WTC11 (cell line): Measurements from ENCODE around the gene PTGIS. TPM values are rescaled to one million over a fixed set of nuclear protein-coding genes. Genes with fewer than 3 reads are reported as not detected.
"Not testable (repeated sequence)": the region's sequence is repeated elsewhere in the genome, so short reads cannot be mapped to it uniquely, and the experiment has no call there.

Experiments
- ATAC-seq: fragments of 200-7000 bp; cut with Tn5 transposase; 2 replicates; pipeline ENCODE4 v1.10.0; 2021; ENCODE audit warnings: mild to moderate bottlenecking, moderate library complexity
- CTCF ChIA-PET: fragments of 300-600 bp; sonication (Branson Sonifier 250); formaldehyde crosslinking; loops from one replicate; lab custom pipeline; 2021; ENCODE audit warnings: antibody characterized with exemption; lab: Charles Lee
- POLR2A ChIA-PET: fragments of 350-600 bp; sonication (Branson Sonifier 250); formaldehyde crosslinking; loops from one replicate; lab custom pipeline; 2021; ENCODE audit warnings: antibody characterized with exemption; lab: Charles Lee
- DNase-seq: peaks from one replicate; pipeline ENCODE4 v3.0.0; 2021; ENCODE audit warnings: low spot score
- H3K27ac Mint-ChIP-seq: 2 replicates; pipeline ENCODE4 v1.8.0; 2021; ENCODE audit warnings: mixed read lengths
- H3K27me3 Mint-ChIP-seq: 2 replicates; pipeline ENCODE4 v1.8.0; 2021; ENCODE audit warnings: low read depth, mild to moderate bottlenecking, moderate library complexity, mixed read lengths
- H3K36me3 Mint-ChIP-seq: 2 replicates; pipeline ENCODE4 v1.8.0; 2021; ENCODE audit warnings: mixed read lengths
- H3K4me1 Mint-ChIP-seq: 2 replicates; pipeline ENCODE4 v1.8.0; 2022; ENCODE audit warnings: mixed read lengths
- H3K4me3 Mint-ChIP-seq: 2 replicates; pipeline ENCODE4 v1.8.0; 2021; ENCODE audit warnings: mild to moderate bottlenecking, moderate library complexity, mixed read lengths
- H3K9me3 Mint-ChIP-seq: 2 replicates; pipeline ENCODE4 v1.8.0; 2021; ENCODE audit warnings: mixed read lengths
- ELF4 ChIP-seq: sonication (generic); formaldehyde crosslinking; IDR thresholded peaks from 2 replicates; pipeline ENCODE4 v1.8.1; 2022; ENCODE audit warnings: low read depth, mild to moderate bottlenecking, moderate library complexity, missing genetic modification reagents
- ESRRA ChIP-seq: sonication (generic); formaldehyde crosslinking; IDR thresholded peaks from 2 replicates; pipeline ENCODE4 v1.8.1; 2022; ENCODE audit warnings: mild to moderate bottlenecking, missing genetic modification reagents, borderline replicate concordance
- ETV6 ChIP-seq: sonication (generic); formaldehyde crosslinking; IDR thresholded peaks from 2 replicates; pipeline ENCODE4 v1.8.1; 2022; ENCODE audit warnings: mild to moderate bottlenecking, missing genetic modification reagents
- FOXP1 ChIP-seq: sonication (generic); formaldehyde crosslinking; IDR thresholded peaks from 2 replicates; pipeline ENCODE4 v1.8.0; 2022; ENCODE audit warnings: missing genetic modification reagents, mild to moderate bottlenecking, moderate library complexity, borderline replicate concordance
- GABPB1 ChIP-seq: sonication (generic); formaldehyde crosslinking; IDR thresholded peaks from 2 replicates; pipeline ENCODE4 v1.8.1; 2023; ENCODE audit warnings: mild to moderate bottlenecking, missing genetic modification reagents
- NFE2L1 ChIP-seq: sonication (generic); formaldehyde crosslinking; IDR thresholded peaks from 2 replicates; pipeline ENCODE4 v1.8.1; 2023; ENCODE audit warnings: missing genetic modification reagents
- NR2C2 ChIP-seq: sonication (generic); formaldehyde crosslinking; IDR thresholded peaks from 2 replicates; pipeline ENCODE4 v1.8.0; 2022; ENCODE audit warnings: mild to moderate bottlenecking, missing genetic modification reagents
- RELA ChIP-seq: sonication (generic); formaldehyde crosslinking; IDR thresholded peaks from 2 replicates; pipeline ENCODE4 v1.8.1; 2022; ENCODE audit warnings: missing genetic modification reagents, mild to moderate bottlenecking, borderline replicate concordance
- RORB ChIP-seq: fragments of 250-450 bp; sonication (Bioruptor Pico); IDR thresholded peaks from 2 replicates; pipeline ENCODE4 v1.9.0; 2021; ENCODE audit warnings: mild to moderate bottlenecking
- SMAD4 ChIP-seq: sonication (generic); formaldehyde crosslinking; IDR thresholded peaks from 2 replicates; pipeline ENCODE4 v1.8.0; 2022; ENCODE audit warnings: mild to moderate bottlenecking, missing genetic modification reagents
- SOX15 ChIP-seq: fragments of 250-450 bp; sonication (Bioruptor Pico); IDR thresholded peaks from 2 replicates; pipeline ENCODE4 v1.9.0; 2021; ENCODE audit warnings: mild to moderate bottlenecking
- TEAD4 ChIP-seq: sonication (generic); formaldehyde crosslinking; IDR thresholded peaks from 2 replicates; pipeline ENCODE4 v1.8.0; 2022; ENCODE audit warnings: mild to moderate bottlenecking, missing genetic modification reagents
- ZNF317 ChIP-seq: sonication (generic); formaldehyde crosslinking; IDR thresholded peaks from 2 replicates; pipeline ENCODE4 v1.8.1; 2023; ENCODE audit warnings: low read depth, mild to moderate bottlenecking, moderate library complexity, missing genetic modification reagents, borderline replicate concordance
- total RNA-seq: library from RNA; stranded (reverse); gene quantifications from 3 replicates; pipeline ENCODE4 v1.2.3, GENCODE V29; 2021
- TF ChIP-seq, protein P1 (sequence below): sonication (generic); formaldehyde crosslinking; IDR thresholded peaks from 2 replicates; pipeline ENCODE4 v1.8.1; 2023; ENCODE audit warnings: mild to moderate bottlenecking, moderate library complexity, missing genetic modification reagents
- TF ChIP-seq, protein P2 (sequence below): sonication (generic); formaldehyde crosslinking; IDR thresholded peaks from 2 replicates; pipeline ENCODE4 v1.8.1; 2023; ENCODE audit warnings: mild to moderate bottlenecking, missing genetic modification reagents, moderate library complexity
- TF ChIP-seq, protein P3 (sequence below): sonication (generic); formaldehyde crosslinking; IDR thresholded peaks from 2 replicates; pipeline ENCODE4 v1.8.1; 2023; ENCODE audit warnings: mild to moderate bottlenecking, missing genetic modification reagents

PTGIS gene
- total RNA-seq, 1 experiment from 2014 or later = 24.3 TPM

DNA sequence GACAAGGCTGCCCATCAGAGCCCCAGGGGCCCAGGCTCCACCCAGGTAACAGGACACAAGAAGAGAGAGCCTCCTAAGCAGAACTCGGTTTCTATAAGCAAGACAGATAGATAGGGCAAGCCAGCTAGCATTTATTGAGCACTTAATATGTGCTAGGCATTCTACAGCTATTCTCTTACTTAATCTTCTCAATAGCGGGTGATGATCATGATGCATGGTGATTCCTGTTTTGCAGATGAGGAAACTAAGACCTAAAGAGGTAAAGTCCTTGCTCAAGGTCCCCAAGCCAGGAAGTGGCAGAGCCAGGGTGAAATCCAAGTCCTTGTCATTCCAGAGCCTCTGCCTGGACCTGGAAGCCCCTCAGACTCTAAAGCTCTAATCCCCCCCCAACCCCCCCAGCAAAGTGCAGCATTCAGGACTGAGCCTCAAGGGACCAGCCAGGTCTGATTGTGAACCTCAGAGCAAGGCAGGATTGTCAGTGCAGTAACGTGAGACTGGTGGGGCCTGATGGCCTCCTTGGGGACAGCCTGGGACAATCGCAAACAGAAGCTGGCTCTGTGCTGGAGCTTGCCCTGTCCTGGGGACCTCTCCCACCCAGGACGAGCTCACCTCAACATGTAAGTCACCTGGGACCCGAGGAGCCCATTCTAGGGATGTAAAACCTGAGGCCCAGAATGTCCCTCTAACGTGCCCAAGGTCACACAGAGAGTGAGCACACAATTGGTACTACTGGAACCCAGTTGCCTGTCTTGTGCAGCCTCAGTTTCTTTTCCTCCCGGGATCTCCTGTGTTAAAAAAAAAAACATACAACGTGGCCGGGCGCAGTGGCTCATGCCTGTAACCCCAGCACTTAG lies 48.4 kb upstream of the PTGIS start:
- ATAC-seq = no peak
- Mint-ChIP-seq H3K4me3 (no peak overlapping the region), H3K4me1 (no peaks in the 10 kb centered on the region), H3K27me3 (0 out of 2 replicates have a peak, but pooled peaks cover 2% of the 10 kb centered on the region), H3K36me3 (no peaks in the 10 kb centered on the region), H3K9me3 (peaks cover 2% of the 10 kb centered on the region; the same call in 1 of the 2 replicates), H3K27ac (no peak overlapping the region)
- ChIA-PET CTCF (interaction anchor here (3.1 kb wide), 1 partner anchor 75 kb away, joined by 12 read pairs; no protein-coding TSS in a partner anchor), POLR2A (no interaction called here)
- no peak for DNase-seq
- TF ChIP-seq RORB = no peak
- TF ChIP-seq TEAD4 (CRISPR knock-in tag) = no peak
- TF ChIP-seq, protein P1, sequence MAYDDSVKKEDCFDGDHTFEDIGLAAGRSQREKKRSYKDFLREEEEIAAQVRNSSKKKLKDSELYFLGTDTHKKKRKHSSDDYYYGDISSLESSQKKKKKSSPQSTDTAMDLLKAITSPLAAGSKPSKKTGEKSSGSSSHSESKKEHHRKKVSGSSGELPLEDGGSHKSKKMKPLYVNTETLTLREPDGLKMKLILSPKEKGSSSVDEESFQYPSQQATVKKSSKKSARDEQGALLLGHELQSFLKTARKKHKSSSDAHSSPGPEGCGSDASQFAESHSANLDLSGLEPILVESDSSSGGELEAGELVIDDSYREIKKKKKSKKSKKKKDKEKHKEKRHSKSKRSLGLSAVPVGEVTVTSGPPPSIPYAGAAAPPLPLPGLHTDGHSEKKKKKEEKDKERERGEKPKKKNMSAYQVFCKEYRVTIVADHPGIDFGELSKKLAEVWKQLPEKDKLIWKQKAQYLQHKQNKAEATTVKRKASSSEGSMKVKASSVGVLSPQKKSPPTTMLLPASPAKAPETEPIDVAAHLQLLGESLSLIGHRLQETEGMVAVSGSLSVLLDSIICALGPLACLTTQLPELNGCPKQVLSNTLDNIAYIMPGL = no peak
- TF ChIP-seq, protein P2, sequence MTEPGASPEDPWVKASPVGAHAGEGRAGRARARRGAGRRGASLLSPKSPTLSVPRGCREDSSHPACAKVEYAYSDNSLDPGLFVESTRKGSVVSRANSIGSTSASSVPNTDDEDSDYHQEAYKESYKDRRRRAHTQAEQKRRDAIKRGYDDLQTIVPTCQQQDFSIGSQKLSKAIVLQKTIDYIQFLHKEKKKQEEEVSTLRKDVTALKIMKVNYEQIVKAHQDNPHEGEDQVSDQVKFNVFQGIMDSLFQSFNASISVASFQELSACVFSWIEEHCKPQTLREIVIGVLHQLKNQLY (CRISPR knock-in tag) = no peak
- TF ChIP-seq ELF4 (CRISPR knock-in tag) = no peak
- TF ChIP-seq ZNF317 (CRISPR knock-in tag) = no peak
- no peak for TF ChIP-seq SMAD4
- TF ChIP-seq ESRRA (CRISPR knock-in tag) = no peak

DNA sequence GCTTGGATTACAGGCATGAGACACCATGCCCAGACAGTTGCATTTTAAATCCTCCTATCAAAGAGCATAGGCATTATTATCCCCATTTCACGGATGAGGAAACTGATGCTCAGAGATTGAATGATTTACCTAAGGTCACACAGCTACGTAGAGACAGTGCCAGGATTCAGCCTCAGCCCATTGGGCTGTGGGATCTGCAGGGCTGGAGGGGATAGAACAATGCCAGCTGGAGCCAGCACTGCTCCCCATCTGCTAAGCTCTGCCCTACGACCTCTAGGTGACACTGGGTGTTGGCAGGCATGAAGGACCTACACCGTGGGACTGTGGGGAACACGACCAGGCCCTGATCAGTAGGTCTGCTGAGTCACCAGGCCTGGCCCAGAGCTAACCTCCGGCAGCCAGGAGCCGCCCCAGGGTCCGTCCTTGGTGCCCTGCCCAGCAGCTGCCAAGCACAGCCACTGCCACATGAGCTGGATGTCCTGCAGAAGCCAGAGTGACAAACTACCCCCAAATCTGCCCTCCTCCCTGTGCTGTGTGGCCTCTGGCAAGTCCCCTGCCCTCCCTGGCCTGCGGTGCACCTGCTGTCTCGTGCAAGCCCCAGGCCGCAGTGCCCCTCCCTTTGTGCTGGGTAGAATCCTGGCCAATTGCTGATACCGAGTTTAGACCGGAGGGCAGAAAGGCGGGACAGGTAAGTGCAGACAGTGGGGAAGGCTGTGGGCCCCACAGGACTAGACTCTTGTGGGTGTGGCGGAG lies 47.6 kb upstream of the PTGIS start:
- H3K4me3 Mint-ChIP-seq = no peak overlapping the region
- H3K36me3 Mint-ChIP-seq = no peaks in the 10 kb centered on the region
- H3K4me1 Mint-ChIP-seq = peaks cover 4% of the 10 kb centered on the region; the same call in 1 of the 2 replicates
- no peaks in the 10 kb centered on the region for H3K27me3 Mint-ChIP-seq
- DNase-seq (no peak), ATAC-seq (no peak)
- H3K9me3 Mint-ChIP-seq = no peaks in the 10 kb centered on the region
- 0 out of 2 replicates have a peak, but pooled peaks have one; percentile 15 for TF ChIP-seq GABPB1 (CRISPR knock-in tag)
- TF ChIP-seq, protein P3, sequence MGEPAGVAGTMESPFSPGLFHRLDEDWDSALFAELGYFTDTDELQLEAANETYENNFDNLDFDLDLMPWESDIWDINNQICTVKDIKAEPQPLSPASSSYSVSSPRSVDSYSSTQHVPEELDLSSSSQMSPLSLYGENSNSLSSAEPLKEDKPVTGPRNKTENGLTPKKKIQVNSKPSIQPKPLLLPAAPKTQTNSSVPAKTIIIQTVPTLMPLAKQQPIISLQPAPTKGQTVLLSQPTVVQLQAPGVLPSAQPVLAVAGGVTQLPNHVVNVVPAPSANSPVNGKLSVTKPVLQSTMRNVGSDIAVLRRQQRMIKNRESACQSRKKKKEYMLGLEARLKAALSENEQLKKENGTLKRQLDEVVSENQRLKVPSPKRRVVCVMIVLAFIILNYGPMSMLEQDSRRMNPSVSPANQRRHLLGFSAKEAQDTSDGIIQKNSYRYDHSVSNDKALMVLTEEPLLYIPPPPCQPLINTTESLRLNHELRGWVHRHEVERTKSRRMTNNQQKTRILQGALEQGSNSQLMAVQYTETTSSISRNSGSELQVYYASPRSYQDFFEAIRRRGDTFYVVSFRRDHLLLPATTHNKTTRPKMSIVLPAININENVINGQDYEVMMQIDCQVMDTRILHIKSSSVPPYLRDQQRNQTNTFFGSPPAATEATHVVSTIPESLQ (CRISPR knock-in tag) = no peak
- H3K27ac Mint-ChIP-seq = no peak overlapping the region
- CTCF ChIA-PET = interaction anchor here (1.3 to 3.1 kb wide), 3 partner anchors 74 to 272 kb away, joined by 3 to 12 read pairs (median 7); no protein-coding TSS in a partner anchor
- POLR2A ChIA-PET = no interaction called here

DNA sequence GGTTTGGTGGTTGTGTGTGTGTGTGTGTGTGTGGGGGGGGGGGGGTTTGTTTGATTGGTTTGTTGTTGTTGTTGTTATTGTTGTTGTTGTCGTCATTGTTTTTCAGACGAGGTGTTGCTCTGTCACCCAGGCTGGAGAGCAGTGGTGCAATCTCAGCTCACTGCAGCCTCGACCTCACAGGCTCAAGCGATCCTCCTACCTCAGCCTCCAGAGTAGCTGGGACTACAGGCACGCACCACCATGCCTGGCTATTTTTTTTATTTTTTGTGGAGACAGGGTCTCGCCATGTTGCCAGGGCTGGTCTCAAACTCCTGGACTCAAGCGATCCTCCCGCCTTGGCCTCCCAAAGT lies 47.1 kb upstream of the PTGIS start:
- CTCF ChIA-PET = interaction anchor here (1.3 to 3.1 kb wide), 3 partner anchors 73 to 272 kb away, joined by 3 to 12 read pairs (median 7); no protein-coding TSS in a partner anchor
- H3K27ac Mint-ChIP-seq, H3K4me3 Mint-ChIP-seq, ATAC-seq, H3K36me3 Mint-ChIP-seq, DNase-seq, H3K9me3 Mint-ChIP-seq, H3K27me3 Mint-ChIP-seq, POLR2A ChIA-PET, H3K4me1 Mint-ChIP-seq: not testable (repeated sequence)

DNA sequence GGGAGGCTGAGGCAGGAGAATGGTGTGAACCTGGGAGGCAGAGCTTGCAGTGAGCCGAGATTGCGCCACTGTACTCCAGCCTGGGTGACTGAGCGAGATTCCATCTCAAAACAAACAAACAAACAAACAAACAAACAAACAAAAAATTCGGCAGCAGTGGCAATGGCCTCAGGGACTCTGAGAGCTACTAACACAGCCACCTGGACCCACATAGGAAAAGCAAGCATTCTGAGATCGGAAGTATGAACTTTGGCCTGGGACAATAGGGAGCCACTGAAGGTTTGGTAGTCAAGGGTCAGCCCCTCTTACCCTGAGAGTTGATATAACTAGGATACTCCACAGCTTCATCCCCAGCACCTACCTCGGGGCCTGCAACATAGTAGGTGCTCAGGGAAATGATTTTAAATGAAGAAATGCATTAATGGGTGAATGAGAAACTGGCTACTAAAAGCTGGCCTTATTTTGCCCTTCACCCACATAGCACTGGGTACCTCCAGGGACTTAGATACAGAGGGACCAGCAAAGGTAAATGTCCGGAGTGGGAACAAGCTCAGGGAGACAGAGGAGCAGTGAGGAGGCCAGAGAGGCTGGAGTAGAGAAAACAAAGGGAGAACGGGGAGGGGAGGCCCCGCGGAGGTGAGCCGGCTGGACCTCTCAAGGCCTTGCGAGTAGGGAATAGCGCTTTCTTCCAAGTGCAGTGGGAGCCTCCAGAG lies 46.6 kb upstream of the PTGIS start:
- no peak for DNase-seq
- Mint-ChIP-seq H3K27me3 (no peaks in the 10 kb centered on the region), H3K4me3 (no peak overlapping the region), H3K9me3 (no peaks in the 10 kb centered on the region), H3K36me3 (no peaks in the 10 kb centered on the region), H3K4me1 (peaks cover 5% of the 10 kb centered on the region; the same call in 1 of the 2 replicates), H3K27ac (peak overlapping the region; percentile 12; the same call in 1 of the 2 replicates)
- CTCF ChIA-PET = interaction anchor here (1.3 to 3.1 kb wide), 4 partner anchors 73 to 273 kb away, joined by 3 to 15 read pairs (median 10); no protein-coding TSS in a partner anchor
- no peak for ATAC-seq
- TF ChIP-seq NFE2L1 (CRISPR knock-in tag) (no peak), NR2C2 (CRISPR knock-in tag) (no peak), ETV6 (CRISPR knock-in tag) (no peak), SMAD4 (no peak), RELA (CRISPR knock-in tag) (no peak), SOX15 (CRISPR knock-in tag) (no peak), FOXP1 (CRISPR knock-in tag) (no peak)
- TF ChIP-seq, protein P1 = no peak
- POLR2A ChIA-PET = no interaction called here
